NCI-H2227 treated with DMSO at 0.1 percent for 48 hours (cell line): ENCODE data around the gene RSPRY1.
"Not testable (repeated sequence)": the region's sequence is repeated elsewhere in the genome, so short reads cannot be mapped to it uniquely, and the experiment has no call there.

Experiments used
- DNase-seq: peaks from one replicate; lab custom pipeline; 2025; lab: John Stamatoyannopoulos, UW

The RSPRY1 gene

GRCh38 chr16:57255686-57256415 is 69.7 kb downstream of the RSPRY1 start:
- DNase-seq = no peak

- no peak for DNase-seq
These were observed 70.7 kb downstream of the RSPRY1 start for GRCh38 chr16:57256601-57257395.

GRCh38 chr16:57257455-57258070 is 71.4 kb downstream of the RSPRY1 start:
- DNase-seq = no peak

- DNase-seq = no peak
These were observed 72.2 kb downstream of the RSPRY1 start for GRCh38 chr16:57258226-57258909.

- no peak for DNase-seq
These were observed 72.9 kb downstream of the RSPRY1 start for GRCh38 chr16:57258910-57259475.

- DNase-seq = no peak
These were observed 74.3 kb downstream of the RSPRY1 start for GRCh38 chr16:57260294-57260929.

- no peak for DNase-seq
These were observed 75.7 kb downstream of the RSPRY1 start for GRCh38 chr16:57261806-57262205.

- no peak for DNase-seq
These were observed 76.9 kb downstream of the RSPRY1 start for GRCh38 chr16:57262841-57263540.

GRCh38 chr16:57263541-57264351 is 77.6 kb downstream of the RSPRY1 start:
- no peak for DNase-seq

- DNase-seq = no peak
These were observed 78.3 kb downstream of the RSPRY1 start for GRCh38 chr16:57264381-57264780.

GRCh38 chr16:57264950-57265371 is 78.8 kb downstream of the RSPRY1 start:
- DNase-seq = no peak

- peak; percentile 32 for DNase-seq
These were observed 79.9 kb downstream of the RSPRY1 start for GRCh38 chr16:57265850-57266530.

GRCh38 chr16:57266531-57267260 is 80.6 kb downstream of the RSPRY1 start:
- DNase-seq = peak; percentile 1

- DNase-seq = not testable (repeated sequence)
These were observed 81.2 kb downstream of the RSPRY1 start for GRCh38 chr16:57267343-57267742.

GRCh38 chr16:57268804-57269800 is 83.0 kb downstream of the RSPRY1 start:
- no peak for DNase-seq

GRCh38 chr16:57270221-57271062 is 84.3 kb downstream of the RSPRY1 start:
- no peak for DNase-seq

GRCh38 chr16:57271063-57271345 is 84.9 kb downstream of the RSPRY1 start:
- DNase-seq = no peak
